ENCODE results near the gene CCL14.

- TF ChIP-seq CTCF (IDR thresholded peaks at IDR 0.05; ENCODE audit: low read length) (no peak), EZH2 (optimal IDR thresholded peaks at IDR 0.05; ENCODE audit: low read depth, low read length) (no peak)
Measured at GRCh38 chr17:35991075-35991474, 4.5 kb upstream of the CCL14 start.
